H1 (cell line): ENCODE data around the gene TNPO3. TPM values are rescaled to one million over a fixed set of nuclear protein-coding genes. Genes with fewer than 3 reads are reported as not detected.

Experiments
- CTCF ChIA-PET: fragments of 300-600 bp; sonication (Branson Sonifier 250); formaldehyde crosslinking; loops from one replicate; lab custom pipeline; 2021; ENCODE audit not compliant: partially characterized antibody; lab: Charles Lee
- POLR2A ChIA-PET: fragments of 300-600 bp; sonication (Branson Sonifier 250); formaldehyde crosslinking; loops from one replicate; lab custom pipeline; 2021; ENCODE audit warnings: inconsistent platforms; ENCODE audit not compliant: partially characterized antibody; lab: Charles Lee
- DNase-seq, 2 experiments: peaks; one replicate each; pipeline versions ENCODE4 v3.0.0 to v3.0.0-alpha.2; 2010 to 2022; ENCODE audit warnings: low spot score in 2 of 2, low read depth in 1 of 2, mixed read lengths in 1 of 2
- FAIRE-seq: peaks from 2 replicates; lab custom pipeline; 2011; peaks lifted over from hg19 to GRCh38; lab: Jason Lieb, UNC
- H2AFZ ChIP-seq: 2 replicates; pipeline ENCODE4 v1.8.1; 2012; ENCODE audit warnings: low read length, inconsistent platforms
- H2AK5ac ChIP-seq: 2 replicates; pipeline ENCODE4 v1.6.1; 2013; ENCODE audit warnings: low read depth, low read length
- H2BK120ac ChIP-seq: replicated peaks from 2 replicates; pipeline ENCODE3; 2013; ENCODE audit warnings: low read depth, low read length, inconsistent platforms
- H2BK12ac ChIP-seq: 2 replicates; pipeline ENCODE4 v1.6.1; 2013; ENCODE audit warnings: low read depth, low read length
- H2BK15ac ChIP-seq: 2 replicates; pipeline ENCODE4 v1.6.1; 2013; ENCODE audit warnings: low read length
- H2BK20ac ChIP-seq: 2 replicates; pipeline ENCODE4 v1.6.1; 2013; ENCODE audit warnings: low read length
- H2BK5ac ChIP-seq: 2 replicates; pipeline ENCODE4 v1.6.1; 2013; ENCODE audit warnings: low read depth, low read length
- H3K14ac ChIP-seq: 2 replicates; pipeline ENCODE4 v1.6.1; 2013; ENCODE audit warnings: inconsistent platforms; ENCODE audit not compliant: insufficient read length
- H3K18ac ChIP-seq: 2 replicates; pipeline ENCODE4 v1.6.1; 2013; ENCODE audit warnings: low read length; ENCODE audit errors: extremely low read depth
- H3K23ac ChIP-seq: 2 replicates; pipeline ENCODE4 v1.6.1; 2013; ENCODE audit warnings: inconsistent platforms; ENCODE audit not compliant: insufficient read length
- H3K23me2 ChIP-seq: 2 replicates; pipeline ENCODE4 v1.6.1; 2013; ENCODE audit warnings: low read depth, low read length
- H3K27ac ChIP-seq: 2 replicates; pipeline ENCODE4 v1.6.1; 2011; ENCODE audit warnings: low read depth, low read length, inconsistent platforms
- H3K27me3 ChIP-seq, 4 experiments: replicated peaks in 1 of 4; 1 replicate in 1 of 4; 2 replicates in 3 of 4; pipeline versions ENCODE4 v1.6.1 to v1.8.1; 2011 to 2013; ENCODE audit warnings: low read length in 3 of 4, mild to moderate bottlenecking in 3 of 4, inconsistent platforms in 2 of 4, mixed read lengths in 2 of 4, moderate library complexity in 1 of 4; ENCODE audit not compliant: control insufficient read depth in 3 of 4, insufficient read depth in 3 of 4; ENCODE audit errors: extremely low read depth in 1 of 4
- H3K36me3 ChIP-seq, 4 experiments: 2 replicates each; pipeline versions ENCODE4 v1.6.1 to v1.8.1; 2011 to 2013; ENCODE audit warnings: mild to moderate bottlenecking in 4 of 4, low read length in 3 of 4, moderate library complexity in 2 of 4, control low read depth in 1 of 4, inconsistent platforms in 1 of 4; ENCODE audit not compliant: insufficient read depth in 4 of 4, control insufficient read depth in 2 of 4
- H3K4ac ChIP-seq: replicated peaks from 2 replicates; pipeline ENCODE3; 2013; ENCODE audit warnings: low read length, low read depth, mixed read lengths, inconsistent platforms; ENCODE audit not compliant: insufficient read length
- H3K4me1 ChIP-seq, 4 experiments: replicated peaks in 1 of 4; 1 replicate in 1 of 4; 2 replicates in 3 of 4; pipeline versions ENCODE4 v1.6.1 to v1.8.1; 2011 to 2013; ENCODE audit warnings: low read length in 3 of 4, inconsistent platforms in 2 of 4, mixed read lengths in 1 of 4; ENCODE audit not compliant: insufficient read depth in 4 of 4, control insufficient read depth in 3 of 4
- H3K4me2 ChIP-seq, 2 experiments: 2 replicates each; pipeline versions ENCODE4 v1.6.1 to v1.8.1; 2011 to 2013; ENCODE audit warnings: low read depth in 2 of 2, low read length in 2 of 2, control low read depth in 1 of 2, inconsistent platforms in 1 of 2, mild to moderate bottlenecking in 1 of 2; ENCODE audit not compliant: insufficient read depth in 1 of 2
- H3K4me3 ChIP-seq, 4 experiments: fragments of 200-600, 300-600 bp in 1 of 4; sonication (generic), shearing (Covaris generic), sonication (Bioruptor Twin) in 1 of 4; 2 replicates each; pipeline versions ENCODE4 v1.5.1 to v1.8.1; 2011 to 2016; ENCODE audit warnings: low read length in 4 of 4, low read depth in 3 of 4, control low read depth in 2 of 4, inconsistent platforms in 2 of 4, mild to moderate bottlenecking in 2 of 4, mixed read lengths in 1 of 4, moderate library complexity in 1 of 4; ENCODE audit not compliant: insufficient read depth in 2 of 4; ENCODE audit errors: extremely low read depth in 1 of 4
- H3K56ac ChIP-seq: replicated peaks from 2 replicates; pipeline ENCODE3; 2013; ENCODE audit warnings: low read depth, mild to moderate bottlenecking, mixed read lengths, low read length, inconsistent platforms; ENCODE audit not compliant: insufficient read length
- H3K79me1 ChIP-seq: 2 replicates; pipeline ENCODE4 v1.6.1; 2013; ENCODE audit warnings: low read depth, low read length, control low read depth
- H3K79me2 ChIP-seq, 2 experiments: 2 replicates each; pipeline versions ENCODE4 v1.6.1 to v1.8.1; 2012 to 2013; ENCODE audit warnings: low read length in 2 of 2, mild to moderate bottlenecking in 2 of 2, inconsistent platforms in 1 of 2; ENCODE audit not compliant: insufficient read depth in 2 of 2, control insufficient read depth in 1 of 2
- H3K9ac ChIP-seq, 4 experiments: replicated peaks in 1 of 4; 1 replicate in 1 of 4; 2 replicates in 3 of 4; pipeline versions ENCODE4 v1.6.1 to v1.8.1; 2011 to 2013; ENCODE audit warnings: low read depth in 3 of 4, low read length in 3 of 4, control low read depth in 2 of 4, mild to moderate bottlenecking in 2 of 4, moderate library complexity in 2 of 4, inconsistent platforms in 1 of 4; ENCODE audit errors: extremely low read depth in 1 of 4
- H3K9me3 ChIP-seq, 2 experiments: 2 replicates each; pipeline versions ENCODE4 v1.6.1 to v1.8.1; 2012 to 2013; ENCODE audit warnings: mild to moderate bottlenecking in 2 of 2, moderate library complexity in 2 of 2, control low read depth in 1 of 2, inconsistent platforms in 1 of 2, low read depth in 1 of 2, low read length in 1 of 2, mixed read lengths in 1 of 2; ENCODE audit not compliant: insufficient read depth in 2 of 2
- H4K20me1 ChIP-seq, 2 experiments: replicated peaks in 1 of 2; 2 replicates each; pipeline versions ENCODE3 to v1.8.1; 2011 to 2013; ENCODE audit warnings: inconsistent platforms in 2 of 2, low read length in 2 of 2, mild to moderate bottlenecking in 1 of 2; ENCODE audit not compliant: insufficient read depth in 2 of 2, control insufficient read depth in 1 of 2
- H4K5ac ChIP-seq: 2 replicates; pipeline ENCODE4 v1.6.1; 2013; ENCODE audit warnings: low read length, low read depth, mixed read lengths, inconsistent platforms; ENCODE audit not compliant: insufficient read length
- H4K8ac ChIP-seq: 2 replicates; pipeline ENCODE4 v1.8.0; 2013; ENCODE audit warnings: mild to moderate bottlenecking, moderate library complexity, low read length, inconsistent platforms; ENCODE audit not compliant: insufficient read depth; ENCODE audit errors: extremely low read depth
- H4K91ac ChIP-seq: replicated peaks from 2 replicates; pipeline ENCODE3; 2013; ENCODE audit warnings: low read length, mixed read lengths, inconsistent platforms; ENCODE audit not compliant: insufficient read length
- BACH1 ChIP-seq: IDR thresholded peaks from 2 replicates; pipeline ENCODE4 v1.6.1; 2012; ENCODE audit warnings: low read length, improper control_type of control experiment
- CBX5 ChIP-seq: fragments of 300-800, 300-1000 bp; sonication (generic); IDR thresholded peaks from 2 replicates; pipeline ENCODE4 v1.7.1; 2016; ENCODE audit warnings: antibody characterized with exemption, low read length, low read depth
- CBX8 ChIP-seq: fragments of 300-800, 300-1000 bp; sonication (generic); IDR thresholded peaks from 2 replicates; pipeline ENCODE4 v1.7.1; 2016; ENCODE audit warnings: low read depth, low read length, borderline replicate concordance
- CEBPB ChIP-seq: IDR thresholded peaks from 2 replicates; pipeline ENCODE4 v1.6.1; 2012; ENCODE audit warnings: low read depth, low read length
- CHD2 ChIP-seq: IDR thresholded peaks from 2 replicates; pipeline ENCODE4 v1.6.1; 2012; ENCODE audit warnings: low read length, improper control_type of control experiment
- EZH2 ChIP-seq: fragments of 200-600 bp; sonication (generic); IDR thresholded peaks from 2 replicates; pipeline ENCODE4 v1.7.1; 2012; ENCODE audit warnings: low read depth, mild to moderate bottlenecking, moderate library complexity, low read length, inconsistent platforms; ENCODE audit not compliant: severe bottlenecking
- NANOG ChIP-seq: IDR thresholded peaks from 2 replicates; pipeline ENCODE4 v1.6.1; 2011; ENCODE audit warnings: low read length, low read depth, mild to moderate bottlenecking, inconsistent platforms; ENCODE audit not compliant: insufficient read depth, poor library complexity, severe bottlenecking
- NRF1 ChIP-seq: IDR thresholded peaks from 2 replicates; pipeline ENCODE4 v1.6.1; 2011; ENCODE audit warnings: mild to moderate bottlenecking, low read depth, low read length, improper control_type of control experiment
- POLR2AphosphoS5 ChIP-seq: IDR thresholded peaks from 2 replicates; pipeline ENCODE4 v1.6.1; 2011; ENCODE audit warnings: low read depth, low read length
- SAP30 ChIP-seq: fragments of 300-600 bp; sonication (generic); IDR thresholded peaks from 2 replicates; pipeline ENCODE4 v1.7.1; 2012; ENCODE audit warnings: low read length, moderate library complexity, mild to moderate bottlenecking, inconsistent platforms; ENCODE audit not compliant: insufficient read depth, insufficient replicate concordance
- SIX5 ChIP-seq: IDR thresholded peaks from 2 replicates; pipeline ENCODE4 v1.6.1; 2011; ENCODE audit warnings: mild to moderate bottlenecking, low read depth, low read length
- SUZ12 ChIP-seq: fragments of 200-600 bp; sonication (generic); IDR thresholded peaks from 2 replicates; pipeline ENCODE4 v1.6.1; 2012; ENCODE audit warnings: mild to moderate bottlenecking, inconsistent platforms, low read length, moderate library complexity, mixed read lengths
- WGBS, 2 experiments: shearing (Covaris generic) in 1 of 2; methylation state at CpG; one replicate each; pipeline versions ENCODE4 v1.1.6 to v1.1.7; 2013 to 2015; ENCODE audit warnings: low lambda C conversion rate in 2 of 2, mixed read lengths in 2 of 2, inconsistent platforms in 1 of 2, low coverage in 1 of 2, missing lambda C conversion rate in 1 of 2; ENCODE audit not compliant: insufficient replicate concordance in 2 of 2, insufficient coverage in 1 of 2, insufficient read length in 1 of 2; ENCODE audit errors: extremely low coverage in 1 of 2, missing lambda C conversion rate in 1 of 2; 5-methylcytosine and 5-hydroxymethylcytosine counted together
- polyA plus RNA-seq, 7 experiments: library from polyadenylated mRNA; depleted of rRNA in 3 of 7; stranded (reverse) in 5 of 7; unstranded in 2 of 7; fragments of >200 nt in 5 of 7; fragments of 200-250 nt in 2 of 7; gene quantifications; 1 replicate in 5 of 7; 2 replicates in 1 of 7; 4 replicates in 1 of 7; pipeline versions ENCODE4 v1.2.1 to v1.2.3, GENCODE V29; 2011 to 2013; ENCODE audit warnings: missing spikeins in 2 of 7, mixed read lengths in 2 of 7
- total RNA-seq: library from RNA; stranded (reverse); fragmentation: NEBNext Ultra II Directional; extraction: Animal tissue kit (Norgen Biotek cat#: 25700); gene quantifications from 2 replicates; pipeline ENCODE4 v1.2.1, GENCODE V29; 2021

TNPO3 gene
- total and polyA plus RNA-seq, 2 of the 8 experiments (the other 6 are each of a cell fraction or from before 2014, with no cell fraction given): 67.6 to 99.2 TPM

DNA sequence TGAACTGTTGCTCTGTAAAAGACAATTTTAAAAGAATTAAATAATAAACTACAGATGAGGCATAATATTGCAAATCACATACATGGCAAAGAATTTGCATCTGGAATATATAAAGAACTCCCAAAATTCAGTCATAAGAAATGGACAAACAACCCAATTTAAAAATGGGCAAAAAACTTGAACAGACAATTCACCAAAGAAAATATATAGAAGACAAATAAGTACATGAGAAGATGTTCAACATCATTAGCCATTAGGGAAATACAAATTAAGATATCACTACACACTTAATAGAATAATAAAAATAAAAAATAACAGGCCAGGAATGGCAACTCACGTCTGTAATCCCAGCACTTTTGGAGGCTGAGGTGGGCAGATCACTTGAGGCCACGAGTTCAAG, 22.0 kb upstream of the TNPO3 start:
- Histone ChIP-seq H3K27ac (no peak overlapping the region), H3K4me1 (no peaks in the 10 kb centered on the region), H4K91ac (no peak overlapping the region), H3K79me2 (no peaks in the 10 kb centered on the region), H2BK12ac (no peak overlapping the region), H3K4me3 (no peak overlapping the region), H2BK15ac (no peak overlapping the region), H3K56ac (no peak overlapping the region), H3K9me3 (no peaks in the 10 kb centered on the region; a peak in 1 of 4 replicates), H3K4ac (no peak overlapping the region), H3K14ac (no peak overlapping the region), H4K20me1 (no peaks in the 10 kb centered on the region), H4K8ac (no peak overlapping the region), H2AK5ac (no peak overlapping the region), H3K36me3 (no peaks in the 10 kb centered on the region), H3K23ac (no peak overlapping the region), H3K27me3 (no peaks in the 10 kb centered on the region), H3K79me1 (no peaks in the 10 kb centered on the region), H4K5ac (no peak overlapping the region), H2BK120ac (no peak overlapping the region), H2BK20ac (no peak overlapping the region), H3K18ac (no peak overlapping the region), H3K9ac (no peak overlapping the region), H2AFZ (no peak overlapping the region), H2BK5ac (no peak overlapping the region), H3K23me2 (no peaks in the 10 kb centered on the region), H3K4me2 (no peak overlapping the region)
- DNase-seq: no peak
- ChIA-PET CTCF (no interaction called here), POLR2A (no interaction called here)
- 93% methylated on average over 2 of the region's 2 CpGs; no CpG with 5 or more reads in 1 of the 2 experiments for WGBS, 2 experiments
- no peak for FAIRE-seq
- no peak for TF ChIP-seq BACH1
- no peak for TF ChIP-seq SAP30
- no peak for TF ChIP-seq CBX8
- TF ChIP-seq NRF1: no peak
- TF ChIP-seq CBX5: no peak
- TF ChIP-seq POLR2AphosphoS5: no peak
- TF ChIP-seq NANOG: no peak
- no peak for TF ChIP-seq SUZ12
- no peak for TF ChIP-seq CEBPB
- no peak for TF ChIP-seq EZH2
- TF ChIP-seq CHD2: no peak
- TF ChIP-seq SIX5: no peak
